RWPE1 (cell line): ENCODE measurements around the gene H6PD.

ENCODE experiments used
- CTCF ChIA-PET: fragments of 350-600 bp; sonication (Branson Sonifier 250); formaldehyde crosslinking; extraction: SDS; loops from one replicate; lab custom pipeline; 2021; lab: Yijun Ruan, JAX
- POLR2A ChIA-PET: fragments of 400-600 bp; formaldehyde crosslinking; extraction: SDS; loops from one replicate; lab custom pipeline; 2020; ENCODE audit warnings: antibody characterized with exemption; ENCODE audit not compliant: low non-redundant PET; lab: Yijun Ruan, JAX
- DNase-seq: peaks from one replicate; pipeline ENCODE4 v3.0.0; 2012; ENCODE audit warnings: low spot score
- H3K27ac ChIP-seq: fragments of 450-650 bp; 2 replicates; pipeline ENCODE4 v1.5.1; 2017
- CTCF ChIP-seq: fragments of 450-650 bp; conservative IDR thresholded peaks from 2 replicates; pipeline ENCODE4 v1.5.1; 2017; ENCODE audit warnings: low read depth, mild to moderate bottlenecking

Gene H6PD

GRCh38 chr1:9317072-9317471, 82.5 kb downstream of the H6PD start:
- peak overlapping the region; percentile 83 for H3K27ac ChIP-seq
- DNase-seq: no peak
- POLR2A ChIA-PET: no interaction called here
- CTCF ChIA-PET: interaction anchor here (0.6 kb wide), 1 partner anchor 10 kb away, joined by 3 read pairs; no protein-coding TSS in a partner anchor
- no peak for TF ChIP-seq CTCF

- ChIA-PET POLR2A (no interaction called here), CTCF (interaction anchor here (0.6 kb wide), 1 partner anchor 10 kb away, joined by 3 read pairs; no protein-coding TSS in a partner anchor)
- H3K27ac ChIP-seq: peak overlapping the region; percentile 83
- peak; percentile 40 for DNase-seq
- no peak for TF ChIP-seq CTCF
Observed at GRCh38 chr1:9317591-9318417, 83.2 kb downstream of the H6PD start.

GRCh38 chr1:9319208-9319788, 84.7 kb downstream of the H6PD start:
- CTCF ChIA-PET: no interaction called here
- POLR2A ChIA-PET: no interaction called here
- no peak for TF ChIP-seq CTCF
- peak overlapping the region; percentile 91 for H3K27ac ChIP-seq
- no peak for DNase-seq

GRCh38 chr1:9319789-9320519, 85.4 kb downstream of the H6PD start:
- POLR2A ChIA-PET: no interaction called here
- peak overlapping the region; percentile 91 for H3K27ac ChIP-seq

More at GRCh38 chr1:9319789-9320519, 85.4 kb downstream of the H6PD start:
- no peak for DNase-seq
- TF ChIP-seq CTCF: no peak
- CTCF ChIA-PET: no interaction called here
